ENCODE results near the gene GLCCI1. TPM values are rescaled to one million over a fixed set of nuclear protein-coding genes. Genes with fewer than 3 reads are reported as not detected.

The GLCCI1 gene
- total RNA-seq, 1 experiment from 2014 or later = 4.6 TPM

GRCh38 chr7:8051998-8052397 lies 83.4 kb downstream of the GLCCI1 start:
- H3K27ac ChIP-seq (ENCODE audit: low read depth, low read length) = no peak overlapping the region
- no peaks in the 10 kb centered on the region for H4K20me1 ChIP-seq (ENCODE audit: insufficient read depth)
- H2AFZ ChIP-seq (ENCODE audit: low read depth, low read length, poor library complexity, severe bottlenecking) = no peak overlapping the region
- POLR2A ChIA-PET = no interaction called here
- RAD21 ChIA-PET (ENCODE audit: low non-redundant PET in 1 of 2, low total read pairs in 2 of 2, uncharacterized antibody in 2 of 2, unreplicated experiment in 2 of 2) = no interaction called here
- no peaks in the 10 kb centered on the region for H3K79me2 ChIP-seq (ENCODE audit: insufficient read depth, low read length)
- no peaks in the 10 kb centered on the region for H3K4me1 ChIP-seq (ENCODE audit: control insufficient read depth in 1 of 2, insufficient read depth in 2 of 2, low read length in 2 of 2)
- no peak overlapping the region for H3K9ac ChIP-seq (ENCODE audit: low read length)
- no peak overlapping the region for H3K4me2 ChIP-seq (ENCODE audit: low read length)
- intact Hi-C loops (cut with micrococcal nuclease) = no loop called here
- ATAC-seq (no peak), DNase-seq (ENCODE audit: low read depth, low spot score) (no peak)
- H3K27me3 ChIP-seq (ENCODE audit: insufficient read depth, low read length) = no peaks in the 10 kb centered on the region
- no TSS peak for BruUV-seq (replicated peaks)
- no peaks in the 10 kb centered on the region for H3K9me3 ChIP-seq (ENCODE audit: control insufficient read depth in 1 of 2, insufficient read depth in 1 of 2, low read depth in 1 of 2, low read length in 2 of 2)
- H3K36me3 ChIP-seq (ENCODE audit: control insufficient read depth in 1 of 2, insufficient read depth in 2 of 2, low read length in 2 of 2) = no peaks in the 10 kb centered on the region
- TF ChIP-seq ZFX (IDR thresholded peaks at IDR 0.05) (no peak), FOSL1 (IDR thresholded peaks at IDR 0.05; ENCODE audit: low read depth) (no peak), POLR2AphosphoS5 (IDR thresholded peaks at IDR 0.05; ENCODE audit: low read depth, low read length) (no peak)
- H3K4me3 ChIP-seq (replicated peaks in 1 of 2; ENCODE audit: low read depth in 1 of 2, low read length in 2 of 2) = no peak overlapping the region
- no peaks in the 10 kb centered on the region for H3K9me2 ChIP-seq (ENCODE audit: insufficient read depth)
- CTCF ChIA-PET = no interaction called here

GRCh38 chr7:8052824-8053223 lies 84.2 kb downstream of the GLCCI1 start:
- DNase-seq (ENCODE audit: low read depth, low spot score) (no peak), ATAC-seq (no peak)
- no peaks in the 10 kb centered on the region for H4K20me1 ChIP-seq (ENCODE audit: insufficient read depth)
- ChIA-PET POLR2A (no interaction called here), RAD21 (ENCODE audit: low non-redundant PET in 1 of 2, low total read pairs in 2 of 2, uncharacterized antibody in 2 of 2, unreplicated experiment in 2 of 2) (no interaction called here), CTCF (no interaction called here)
- H2AFZ ChIP-seq (ENCODE audit: low read depth, low read length, poor library complexity, severe bottlenecking) = no peak overlapping the region
- H3K4me1 ChIP-seq (ENCODE audit: control insufficient read depth in 1 of 2, insufficient read depth in 2 of 2, low read length in 2 of 2) = no peaks in the 10 kb centered on the region
- no peaks in the 10 kb centered on the region for H3K79me2 ChIP-seq (ENCODE audit: insufficient read depth, low read length)
- no peak overlapping the region for H3K9ac ChIP-seq (ENCODE audit: low read length)
- no peak overlapping the region for H3K27ac ChIP-seq (ENCODE audit: low read depth, low read length)
- H3K27me3 ChIP-seq (ENCODE audit: insufficient read depth, low read length) = no peaks in the 10 kb centered on the region
- H3K9me2 ChIP-seq (ENCODE audit: insufficient read depth) = no peaks in the 10 kb centered on the region
- H3K36me3 ChIP-seq (ENCODE audit: control insufficient read depth in 1 of 2, insufficient read depth in 2 of 2, low read length in 2 of 2) = no peaks in the 10 kb centered on the region
- no TSS peak for BruUV-seq (replicated peaks)
- intact Hi-C loops (cut with micrococcal nuclease) = no loop called here
- H3K4me2 ChIP-seq (ENCODE audit: low read length) = no peak overlapping the region
- no peaks in the 10 kb centered on the region for H3K9me3 ChIP-seq (ENCODE audit: control insufficient read depth in 1 of 2, insufficient read depth in 1 of 2, low read depth in 1 of 2, low read length in 2 of 2)
- no peak overlapping the region for H3K4me3 ChIP-seq (replicated peaks in 1 of 2; ENCODE audit: low read depth in 1 of 2, low read length in 2 of 2)
- TF ChIP-seq RAD21 (IDR thresholded peaks at IDR 0.05; ENCODE audit: low read depth) (no peak), ZNF274 (IDR thresholded peaks at IDR 0.05; ENCODE audit: low read depth, low read length) (no peak), TCF7L2 (IDR thresholded peaks at IDR 0.05; ENCODE audit: borderline replicate concordance, extremely low read depth, insufficient read depth, insufficient read length) (no peak)
- TF ChIP-seq, protein P1, sequence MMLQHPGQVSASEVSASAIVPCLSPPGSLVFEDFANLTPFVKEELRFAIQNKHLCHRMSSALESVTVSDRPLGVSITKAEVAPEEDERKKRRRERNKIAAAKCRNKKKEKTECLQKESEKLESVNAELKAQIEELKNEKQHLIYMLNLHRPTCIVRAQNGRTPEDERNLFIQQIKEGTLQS (IDR thresholded peaks at IDR 0.05) = no peak

All from HCT116 (cell line).